Neuronal stem cell (in vitro differentiated cells): ENCODE data around the gene GNB3.
A peak's percentile ranks its signal among the peaks of the same experiment; 100 is the strongest.

Experiments
- DNase-seq: peaks from one replicate; pipeline ENCODE4 v3.0.0-alpha.2; 2013; ENCODE audit warnings: low spot score
- H2AFZ ChIP-seq: one replicate; pipeline ENCODE4 v1.6.1; 2013; ENCODE audit warnings: mild to moderate bottlenecking, low read length, inconsistent platforms
- H2AK5ac ChIP-seq: 2 replicates; pipeline ENCODE4 v1.6.1; 2013; ENCODE audit warnings: low read depth, mild to moderate bottlenecking, inconsistent platforms, low read length, moderate library complexity, mixed read lengths
- H2BK120ac ChIP-seq: 2 replicates; pipeline ENCODE4 v1.6.1; 2013; ENCODE audit warnings: low read depth, mild to moderate bottlenecking, inconsistent platforms, low read length, moderate library complexity, mixed read lengths
- H2BK12ac ChIP-seq: one replicate; pipeline ENCODE4 v1.6.1; 2013; ENCODE audit warnings: low read length, inconsistent platforms
- H2BK15ac ChIP-seq: 2 replicates; pipeline ENCODE4 v1.6.1; 2013; ENCODE audit warnings: mild to moderate bottlenecking, low read length, inconsistent platforms, mixed read lengths
- H2BK5ac ChIP-seq: one replicate; pipeline ENCODE4 v1.6.1; 2013; ENCODE audit warnings: inconsistent platforms, mild to moderate bottlenecking, low read length, moderate library complexity
- H3K14ac ChIP-seq: one replicate; pipeline ENCODE4 v1.6.1; 2013; ENCODE audit warnings: low read length, inconsistent platforms
- H3K18ac ChIP-seq: 2 replicates; pipeline ENCODE4 v1.6.1; 2013; ENCODE audit warnings: low read length, inconsistent platforms
- H3K23ac ChIP-seq: 2 replicates; pipeline ENCODE4 v1.6.1; 2013; ENCODE audit warnings: low read depth, mild to moderate bottlenecking, mixed read lengths, low read length, inconsistent platforms; ENCODE audit not compliant: poor library complexity
- H3K27ac ChIP-seq: replicated peaks from 3 replicates; pipeline ENCODE4 v1.5.1; 2013; ENCODE audit warnings: low read length, inconsistent platforms
- H3K27me3 ChIP-seq, 3 experiments: 2 replicates each; pipeline ENCODE4 v1.6.1; 2013; ENCODE audit warnings: low read length in 3 of 3, mild to moderate bottlenecking in 2 of 3, inconsistent platforms in 1 of 3, low read depth in 1 of 3, mixed read lengths in 1 of 3, moderate library complexity in 1 of 3; ENCODE audit not compliant: control insufficient read depth in 3 of 3, insufficient read depth in 3 of 3
- H3K36me3 ChIP-seq, 2 donors: replicated peaks in 1 of 2; 2 replicates each; pipeline ENCODE4 v1.6.1; 2013; ENCODE audit warnings: low read length in 2 of 2; ENCODE audit not compliant: control insufficient read depth in 2 of 2, insufficient read depth in 2 of 2
- H3K4ac ChIP-seq: 2 replicates; pipeline ENCODE4 v1.6.1; 2013; ENCODE audit warnings: inconsistent platforms, mild to moderate bottlenecking, low read length, moderate library complexity
- H3K4me1 ChIP-seq, 2 donors: 1 replicate in 1 of 2; 2 replicates in 1 of 2; pipeline ENCODE4 v1.6.1; 2013; ENCODE audit warnings: low read length in 2 of 2, low read depth in 1 of 2; ENCODE audit not compliant: control insufficient read depth in 2 of 2, insufficient read depth in 1 of 2
- H3K4me2 ChIP-seq: one replicate; pipeline ENCODE4 v1.6.1; 2013; ENCODE audit warnings: mild to moderate bottlenecking, low read length, inconsistent platforms; ENCODE audit not compliant: insufficient read depth, poor library complexity, severe bottlenecking
- H3K4me3 ChIP-seq, 2 donors: 2 replicates each; pipeline ENCODE4 v1.5.1; 2013; ENCODE audit warnings: low read length in 2 of 2, mild to moderate bottlenecking in 2 of 2, inconsistent platforms in 1 of 2, moderate library complexity in 1 of 2
- H3K79me1 ChIP-seq: one replicate; pipeline ENCODE4 v1.6.1; 2013; ENCODE audit warnings: low read depth, mild to moderate bottlenecking, inconsistent platforms, low read length, moderate library complexity
- H3K9ac ChIP-seq: one replicate; pipeline ENCODE4 v1.6.1; 2013; ENCODE audit warnings: mild to moderate bottlenecking, low read depth, low read length, inconsistent platforms; ENCODE audit not compliant: poor library complexity
- H3K9me3 ChIP-seq, 2 donors: replicated peaks in 1 of 2; 2 replicates each; pipeline versions ENCODE3 to v1.6.1; 2013; ENCODE audit warnings: low read length in 2 of 2, mild to moderate bottlenecking in 2 of 2, inconsistent platforms in 1 of 2, low read depth in 1 of 2, mixed read lengths in 1 of 2, moderate library complexity in 1 of 2; ENCODE audit not compliant: control insufficient read depth in 2 of 2, insufficient read depth in 1 of 2
- H4K8ac ChIP-seq: one replicate; pipeline ENCODE4 v1.6.1; 2013; ENCODE audit warnings: low read depth, mild to moderate bottlenecking, inconsistent platforms, low read length, moderate library complexity
- H4K91ac ChIP-seq: one replicate; pipeline ENCODE4 v1.6.1; 2013; ENCODE audit warnings: low read length, low read depth, mild to moderate bottlenecking, inconsistent platforms; ENCODE audit not compliant: poor library complexity
- WGBS, 2 donors: extraction: QIAGEN DNeasy Blood & Tissue Kit; methylation state at CpG; one replicate each; pipeline ENCODE4 v1.1.7; 2013; ENCODE audit warnings: missing lambda C conversion rate in 2 of 2, mixed read lengths in 1 of 2; ENCODE audit not compliant: insufficient read length in 2 of 2, insufficient replicate concordance in 1 of 2; ENCODE audit errors: extremely low coverage in 2 of 2; 5-methylcytosine and 5-hydroxymethylcytosine counted together

GNB3 gene

GRCh38 chr12:6852651-6853354 lies 12.1 kb downstream of the GNB3 start:
- Histone ChIP-seq H3K9me3 (no peaks in the 10 kb centered on the region), H3K4me2 (peak overlapping the region; percentile 88), H2BK5ac (no peak overlapping the region), H3K9ac (peak overlapping the region; percentile 80), H2BK12ac (no peak overlapping the region), H4K91ac (no peak overlapping the region), H3K4me3 (peak overlapping the region; percentile 77 to 82), H2BK15ac (no peak overlapping the region), H3K4ac (no peak overlapping the region), H3K23ac (no peak overlapping the region), H2AK5ac (no peak overlapping the region), H3K27me3 (no peaks in the 10 kb centered on the region), H2AFZ (peak overlapping the region; percentile 80), H3K27ac (peak overlapping the region; percentile 37), H3K18ac (no peak overlapping the region), H3K79me1 (peaks cover 13% of the 10 kb centered on the region), H3K14ac (peak overlapping the region; percentile 5), H3K4me1 (peaks cover 10 to 17% of the 10 kb centered on the region in 2 donors), H4K8ac (no peak overlapping the region), H3K36me3 (peaks cover 36 to 75% of the 10 kb centered on the region in 2 donors), H2BK120ac (no peak overlapping the region)
- DNase-seq = no peak
- no CpG with 5 or more reads among the region's 18 CpGs for WGBS, 2 donors

GRCh38 chr12:6853626-6854025 lies 12.9 kb downstream of the GNB3 start:
- Histone ChIP-seq H2BK5ac (no peak overlapping the region), H3K4me1 (peaks cover 10 to 17% of the 10 kb centered on the region in 2 donors), H2BK120ac (no peak overlapping the region), H3K27me3 (no peaks in the 10 kb centered on the region), H2AK5ac (no peak overlapping the region), H3K4me3 (peak overlapping the region in 1 of 2 donors; percentile 77), H3K27ac (no peak overlapping the region), H3K4ac (no peak overlapping the region), H3K14ac (no peak overlapping the region), H3K79me1 (peaks cover 13% of the 10 kb centered on the region), H3K36me3 (peaks cover 39 to 75% of the 10 kb centered on the region in 2 donors), H3K9ac (no peak overlapping the region), H3K9me3 (no peaks in the 10 kb centered on the region), H4K8ac (no peak overlapping the region), H2BK12ac (no peak overlapping the region), H4K91ac (no peak overlapping the region), H3K23ac (no peak overlapping the region), H2AFZ (no peak overlapping the region), H3K4me2 (no peak overlapping the region), H2BK15ac (no peak overlapping the region), H3K18ac (no peak overlapping the region)
- no CpG with 5 or more reads among the region's 1 CpG for WGBS, 2 donors
- no peak for DNase-seq

DNA sequence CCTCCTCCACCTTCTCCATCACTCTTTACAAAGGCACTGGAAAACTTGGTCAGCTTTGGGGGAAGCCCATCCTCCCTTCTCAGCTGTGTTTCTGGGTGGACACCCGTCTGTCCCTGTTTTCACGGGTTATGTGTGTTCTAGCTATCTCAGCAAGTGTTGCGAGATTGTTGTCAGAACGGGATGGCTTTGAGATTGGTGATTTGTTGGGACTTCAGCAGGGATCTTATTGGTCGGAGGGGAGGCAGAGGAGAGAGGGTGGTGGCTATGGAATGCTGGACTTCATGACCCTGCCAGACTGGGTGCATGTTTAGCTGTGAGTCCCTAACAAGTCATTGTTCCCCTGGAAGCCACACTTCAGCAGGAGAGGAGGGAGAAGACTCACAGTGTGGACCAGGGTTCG lies 13.3 kb downstream of the GNB3 start:
- Histone ChIP-seq H3K36me3 (peaks cover 40 to 75% of the 10 kb centered on the region in 2 donors), H3K18ac (no peak overlapping the region), H3K9me3 (no peaks in the 10 kb centered on the region), H3K27me3 (no peaks in the 10 kb centered on the region), H3K23ac (no peak overlapping the region), H2BK15ac (no peak overlapping the region), H2AFZ (no peak overlapping the region), H3K4me1 (peaks cover 10 to 17% of the 10 kb centered on the region in 2 donors), H2BK120ac (no peak overlapping the region), H2AK5ac (no peak overlapping the region), H4K91ac (no peak overlapping the region), H3K9ac (no peak overlapping the region), H3K4ac (no peak overlapping the region), H3K27ac (no peak overlapping the region), H4K8ac (no peak overlapping the region), H2BK5ac (no peak overlapping the region), H3K14ac (no peak overlapping the region), H3K4me3 (no peak overlapping the region), H2BK12ac (no peak overlapping the region), H3K4me2 (no peak overlapping the region), H3K79me1 (peaks cover 13% of the 10 kb centered on the region)
- no peak for DNase-seq
- no CpG with 5 or more reads among the region's 6 CpGs for WGBS, 2 donors

GRCh38 chr12:6855322-6855721 lies 14.6 kb downstream of the GNB3 start:
- Histone ChIP-seq H3K9ac (no peak overlapping the region), H3K14ac (no peak overlapping the region), H3K23ac (no peak overlapping the region), H3K4me2 (no peak overlapping the region), H2BK120ac (no peak overlapping the region), H2BK5ac (no peak overlapping the region), H2AK5ac (no peak overlapping the region), H2BK15ac (no peak overlapping the region), H3K27ac (no peak overlapping the region), H3K27me3 (no peaks in the 10 kb centered on the region), H4K8ac (no peak overlapping the region), H2BK12ac (no peak overlapping the region), H3K79me1 (peaks cover 13% of the 10 kb centered on the region), H3K9me3 (no peaks in the 10 kb centered on the region), H3K36me3 (peaks cover 40 to 72% of the 10 kb centered on the region in 2 donors), H3K4me3 (no peak overlapping the region), H3K4me1 (peaks cover 8 to 12% of the 10 kb centered on the region in 2 donors), H2AFZ (no peak overlapping the region), H3K4ac (no peak overlapping the region), H3K18ac (no peak overlapping the region), H4K91ac (no peak overlapping the region)
- no CpG with 5 or more reads among the region's 14 CpGs for WGBS, 2 donors
- DNase-seq = no peak
